Smooth muscle cell (in vitro differentiated cells): ENCODE measurements around the gene USP16. TPM values are rescaled to one million over a fixed set of nuclear protein-coding genes. Genes with fewer than 3 reads are reported as not detected.

ENCODE experiments used
- DNase-seq: peaks from one replicate; lab custom pipeline; 2025; ENCODE audit not compliant: unreplicated experiment; lab: John Stamatoyannopoulos, UW
- H2AFZ ChIP-seq: fragments of 200-600 bp; sonication (generic); 2 replicates; pipeline ENCODE4 v1.6.0; 2016; ENCODE audit warnings: antibody characterized with exemption, low read depth, mild to moderate bottlenecking
- H3F3A ChIP-seq: fragments of 200-600 bp; sonication (generic); 2 replicates; pipeline ENCODE4 v1.6.0; 2017; ENCODE audit warnings: antibody characterized with exemption, low read depth
- H3K27ac ChIP-seq: fragments of 200-600 bp; sonication (generic); 2 replicates; pipeline ENCODE4 v1.5.1; 2016; ENCODE audit warnings: low read depth, mild to moderate bottlenecking
- H3K27me3 ChIP-seq: fragments of 200-600 bp; sonication (generic); 2 replicates; pipeline ENCODE4 v1.6.1; 2016; ENCODE audit warnings: low read depth, mild to moderate bottlenecking
- H3K36me3 ChIP-seq: fragments of 200-600 bp; sonication (generic); 2 replicates; pipeline ENCODE4 v1.5.1; 2016; ENCODE audit warnings: low read depth
- H3K4me1 ChIP-seq: fragments of 200-600 bp; sonication (generic); 2 replicates; pipeline ENCODE4 v1.5.1; 2016; ENCODE audit warnings: low read depth
- H3K4me2 ChIP-seq: fragments of 200-600 bp; sonication (generic); 2 replicates; pipeline ENCODE4 v1.6.0; 2016; ENCODE audit warnings: mild to moderate bottlenecking
- H3K4me3 ChIP-seq: fragments of 200-600 bp; sonication (generic); 2 replicates; pipeline ENCODE4 v1.5.1; 2016; ENCODE audit warnings: mild to moderate bottlenecking
- H3K79me2 ChIP-seq: fragments of 200-600 bp; sonication (generic); 2 replicates; pipeline ENCODE4 v1.6.0; 2016; ENCODE audit warnings: low read depth, mild to moderate bottlenecking
- H3K9ac ChIP-seq: fragments of 200-600 bp; sonication (generic); 2 replicates; pipeline ENCODE4 v1.6.0; 2016; ENCODE audit warnings: low read depth
- H3K9me3 ChIP-seq: fragments of 200-600 bp; sonication (generic); replicated peaks from 2 replicates; pipeline ENCODE4 v1.5.1; 2016; ENCODE audit warnings: low read depth
- H4K20me1 ChIP-seq: fragments of 200-600 bp; sonication (generic); 2 replicates; pipeline ENCODE4 v1.6.0; 2016; ENCODE audit warnings: low read depth
- CTCF ChIP-seq: fragments of 200-600 bp; sonication (generic); IDR thresholded peaks from 2 replicates; pipeline ENCODE4 v1.5.1; 2017; ENCODE audit warnings: borderline replicate concordance, mild to moderate bottlenecking, antibody characterized with exemption; ENCODE audit not compliant: insufficient read depth, poor library complexity, severe bottlenecking
- WGBS: methylation state at CpG from one replicate; pipeline ENCODE4 v1.1.7; 2016; ENCODE audit warnings: low lambda C conversion rate; 5-methylcytosine and 5-hydroxymethylcytosine counted together
- polyA plus RNA-seq: library from polyadenylated mRNA; unstranded; fragments of >200 nt; fragmentation: Nextera tagmentation; extraction: Ambion mirVana; gene quantifications from 2 replicates; pipeline ENCODE4 v1.2.1, GENCODE V29; 2016
- total RNA-seq: library from RNA; depleted of rRNA; stranded (reverse); fragments of >200 nt; gene quantifications from 2 replicates; pipeline ENCODE4 v1.2.3, GENCODE V29; 2014

USP16 gene
- total and polyA plus RNA-seq, 2 experiments from 2014 or later, result 25.9 to 37.0 TPM

- Histone ChIP-seq H2AFZ (no peak overlapping the region), H3K27ac (no peak overlapping the region), H3K4me1 (no peaks in the 10 kb centered on the region), H4K20me1 (no peaks in the 10 kb centered on the region), H3K27me3 (no peaks in the 10 kb centered on the region), H3K79me2 (no peaks in the 10 kb centered on the region), H3K4me3 (no peak overlapping the region), H3K36me3 (no peaks in the 10 kb centered on the region), H3F3A (no peaks in the 10 kb centered on the region), H3K9ac (no peak overlapping the region), H3K9me3 (no peaks in the 10 kb centered on the region), H3K4me2 (no peak overlapping the region)
- WGBS, result 87% methylated on average over 8 of the region's 8 CpGs
- DNase-seq, result no peak
- TF ChIP-seq CTCF, result no peak
Observed at GRCh38 chr21:29078869-29079767, 54.6 kb downstream of the USP16 start.

GRCh38 chr21:29080454-29080941, 56.0 kb downstream of the USP16 start:
- Histone ChIP-seq H3K9ac (no peak overlapping the region), H3F3A (no peaks in the 10 kb centered on the region), H3K4me2 (no peak overlapping the region), H3K27ac (no peak overlapping the region), H3K79me2 (no peaks in the 10 kb centered on the region), H3K9me3 (no peaks in the 10 kb centered on the region), H3K27me3 (no peaks in the 10 kb centered on the region), H3K36me3 (no peaks in the 10 kb centered on the region), H2AFZ (no peak overlapping the region), H4K20me1 (no peaks in the 10 kb centered on the region), H3K4me3 (no peak overlapping the region), H3K4me1 (no peaks in the 10 kb centered on the region)
- TF ChIP-seq CTCF, result no peak
- 90% methylated on average over 6 of the region's 6 CpGs for WGBS
- no peak for DNase-seq

DNA sequence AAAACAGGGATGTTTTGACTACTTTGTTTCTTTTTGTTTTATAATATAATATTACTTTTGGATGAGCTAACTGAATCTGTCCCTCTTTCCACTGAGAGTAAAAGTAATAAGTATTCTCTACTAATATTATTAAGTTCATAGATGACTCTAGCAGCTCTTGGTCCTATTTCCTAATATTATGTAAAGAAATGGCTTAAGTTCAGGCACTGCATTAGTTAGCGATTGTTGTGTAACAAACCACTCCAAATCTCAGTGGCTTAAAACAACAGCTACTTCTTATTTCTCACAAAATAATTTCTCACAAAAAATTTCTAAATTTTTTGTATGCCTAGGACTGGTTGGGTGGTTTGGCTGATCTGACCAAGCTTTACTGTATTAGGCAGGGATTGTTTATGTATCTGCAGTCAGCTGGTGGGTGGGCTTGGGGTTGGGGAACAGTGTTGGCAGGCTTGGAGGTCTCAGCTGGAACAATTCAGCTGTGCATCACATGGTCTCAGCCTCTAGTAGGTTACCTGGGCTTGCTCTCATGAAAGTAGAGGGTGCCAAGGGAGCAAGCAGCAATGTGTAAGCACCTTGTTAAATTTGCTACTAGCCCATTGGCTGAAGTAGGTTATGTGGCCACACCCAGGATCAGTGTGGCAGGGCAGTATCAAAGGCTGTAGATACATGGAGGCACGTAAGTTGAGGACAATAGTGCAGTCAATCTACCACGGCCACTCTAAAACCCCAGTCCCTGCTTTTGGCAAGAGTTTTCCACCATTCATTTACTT, 57.8 kb downstream of the USP16 start:
- Histone ChIP-seq H3K9me3 (no peaks in the 10 kb centered on the region), H3K27ac (no peak overlapping the region), H3K27me3 (no peaks in the 10 kb centered on the region), H3K79me2 (no peaks in the 10 kb centered on the region), H4K20me1 (no peaks in the 10 kb centered on the region), H3K9ac (no peak overlapping the region), H3K4me3 (no peak overlapping the region), H3K36me3 (no peaks in the 10 kb centered on the region), H3K4me1 (no peaks in the 10 kb centered on the region), H3K4me2 (no peak overlapping the region), H3F3A (no peaks in the 10 kb centered on the region), H2AFZ (no peak overlapping the region)
- 95% methylated on average over 3 of the region's 3 CpGs for WGBS
- no peak for DNase-seq
- TF ChIP-seq CTCF, result no peak
